SU-DHL-6 (cell line): ENCODE measurements around the gene GRID1.
A peak's percentile ranks its signal among the peaks of the same experiment; 100 is the strongest.

ENCODE experiments used
- H2AFZ ChIP-seq: fragments of 200-600 bp; sonication (generic); 2 replicates; pipeline ENCODE4 v1.6.1; 2014; ENCODE audit warnings: low read depth, mild to moderate bottlenecking, moderate library complexity, mixed read lengths, antibody characterized with exemption, low read length; ENCODE audit not compliant: severe bottlenecking
- H3F3A ChIP-seq: fragments of 200-600 bp; shearing (Covaris generic); 2 replicates; pipeline ENCODE4 v1.6.0; 2016; ENCODE audit warnings: antibody characterized with exemption, mild to moderate bottlenecking; ENCODE audit not compliant: insufficient read depth
- H3K27ac ChIP-seq: fragments of 200-600 bp; sonication (generic); 2 replicates; pipeline ENCODE4 v1.5.1; 2016; ENCODE audit warnings: low read depth, mild to moderate bottlenecking, low read length, moderate library complexity, mixed read lengths
- H3K27me3 ChIP-seq: fragments of 200-600 bp; sonication (generic), shearing (Covaris generic); 2 replicates; pipeline ENCODE4 v1.6.0; 2014; ENCODE audit warnings: mild to moderate bottlenecking, low read length
- H3K36me3 ChIP-seq: fragments of 200-600 bp; sonication (generic); 2 replicates; pipeline ENCODE4 v1.6.1; 2014; ENCODE audit warnings: mild to moderate bottlenecking, low read length, mixed read lengths
- H3K4me2 ChIP-seq: fragments of 300-600, 200-600 bp; shearing (Covaris generic), sonication (generic); 2 replicates; pipeline ENCODE4 v1.6.0; 2014; ENCODE audit warnings: low read length, low read depth, mild to moderate bottlenecking; ENCODE audit not compliant: poor library complexity, severe bottlenecking
- H3K4me3 ChIP-seq: fragments of 200-600 bp; sonication (generic); 2 replicates; pipeline ENCODE4 v1.5.1; 2014; ENCODE audit warnings: antibody characterized with exemption, low read length, mild to moderate bottlenecking, mixed read lengths; ENCODE audit not compliant: insufficient read depth, poor library complexity, severe bottlenecking
- H3K79me2 ChIP-seq: fragments of 200-600 bp; sonication (generic); 2 replicates; pipeline ENCODE4 v1.6.1; 2014; ENCODE audit warnings: mild to moderate bottlenecking, low read length, moderate library complexity; ENCODE audit not compliant: insufficient read depth
- H3K9ac ChIP-seq: fragments of 200-600 bp; sonication (generic); 2 replicates; pipeline ENCODE4 v1.7.0; 2014; ENCODE audit warnings: mild to moderate bottlenecking, low read length
- H3K9me2 ChIP-seq: fragments of 200-600 bp; sonication (generic); replicated peaks from 2 replicates; pipeline ENCODE4 v1.6.1; 2014; ENCODE audit warnings: low read length; ENCODE audit not compliant: insufficient read depth
- H3K9me3 ChIP-seq: fragments of 200-600 bp; sonication (generic); 2 replicates; pipeline ENCODE4 v1.6.1; 2014; ENCODE audit warnings: low read length, mixed read lengths; ENCODE audit not compliant: insufficient read depth
- H4K20me1 ChIP-seq: fragments of 200-600 bp; sonication (generic); 2 replicates; pipeline ENCODE4 v1.6.1; 2014; ENCODE audit warnings: low read depth, mild to moderate bottlenecking, antibody characterized with exemption, low read length, moderate library complexity, mixed read lengths
- EZH2phosphoT487 ChIP-seq: fragments of 200-600 bp; sonication (generic), shearing (Covaris generic); conservative IDR thresholded peaks from 2 replicates; pipeline ENCODE4 v1.6.1; 2018; ENCODE audit warnings: mild to moderate bottlenecking, antibody characterized with exemption, low read length, moderate library complexity, mixed read lengths
- TF ChIP-seq, protein P1 (sequence below): fragments of 200-600 bp; sonication (generic); IDR thresholded peaks from one replicate; pipeline ENCODE4 v1.5.1; 2017; ENCODE audit warnings: antibody characterized with exemption, mild to moderate bottlenecking, low read length, moderate library complexity; ENCODE audit not compliant: insufficient read depth, poor library complexity, severe bottlenecking

GRID1 gene

DNA sequence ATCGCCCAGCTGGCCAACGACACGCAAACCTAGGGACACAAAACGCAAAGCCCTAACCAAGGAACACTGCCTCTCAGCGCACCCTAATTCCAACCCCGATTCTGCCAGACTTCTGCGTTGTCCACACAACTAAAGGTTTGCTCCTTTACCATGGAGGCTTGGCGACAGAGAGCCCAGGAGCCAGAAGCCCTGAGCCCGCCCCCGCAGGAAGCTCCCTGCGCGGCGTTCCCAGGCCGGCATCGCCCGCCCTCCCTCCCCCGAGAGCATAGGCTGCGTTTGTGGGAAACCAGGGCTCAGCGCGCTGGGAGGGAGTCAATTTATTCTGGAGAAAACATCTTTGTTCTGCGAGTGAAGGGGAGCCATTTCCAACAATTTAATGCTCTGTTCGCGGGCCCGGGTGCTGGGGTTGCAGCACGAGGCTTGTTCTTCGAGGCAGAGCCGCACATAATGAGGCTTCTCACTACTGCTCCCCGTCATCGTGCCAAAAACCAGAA lies 103.9 kb downstream of the GRID1 start:
- Histone ChIP-seq H3K27ac (no peak overlapping the region), H3K4me2 (no peak overlapping the region), H3F3A (no peaks in the 10 kb centered on the region), H3K9ac (no peak overlapping the region), H3K4me3 (no peak overlapping the region), H2AFZ (no peak overlapping the region), H3K79me2 (no peaks in the 10 kb centered on the region), H3K36me3 (no peaks in the 10 kb centered on the region), H3K9me2 (no peaks in the 10 kb centered on the region), H3K27me3 (no peaks in the 10 kb centered on the region), H4K20me1 (no peaks in the 10 kb centered on the region), H3K9me3 (no peaks in the 10 kb centered on the region)
- TF ChIP-seq EZH2phosphoT487 = no peak
- TF ChIP-seq, protein P1, sequence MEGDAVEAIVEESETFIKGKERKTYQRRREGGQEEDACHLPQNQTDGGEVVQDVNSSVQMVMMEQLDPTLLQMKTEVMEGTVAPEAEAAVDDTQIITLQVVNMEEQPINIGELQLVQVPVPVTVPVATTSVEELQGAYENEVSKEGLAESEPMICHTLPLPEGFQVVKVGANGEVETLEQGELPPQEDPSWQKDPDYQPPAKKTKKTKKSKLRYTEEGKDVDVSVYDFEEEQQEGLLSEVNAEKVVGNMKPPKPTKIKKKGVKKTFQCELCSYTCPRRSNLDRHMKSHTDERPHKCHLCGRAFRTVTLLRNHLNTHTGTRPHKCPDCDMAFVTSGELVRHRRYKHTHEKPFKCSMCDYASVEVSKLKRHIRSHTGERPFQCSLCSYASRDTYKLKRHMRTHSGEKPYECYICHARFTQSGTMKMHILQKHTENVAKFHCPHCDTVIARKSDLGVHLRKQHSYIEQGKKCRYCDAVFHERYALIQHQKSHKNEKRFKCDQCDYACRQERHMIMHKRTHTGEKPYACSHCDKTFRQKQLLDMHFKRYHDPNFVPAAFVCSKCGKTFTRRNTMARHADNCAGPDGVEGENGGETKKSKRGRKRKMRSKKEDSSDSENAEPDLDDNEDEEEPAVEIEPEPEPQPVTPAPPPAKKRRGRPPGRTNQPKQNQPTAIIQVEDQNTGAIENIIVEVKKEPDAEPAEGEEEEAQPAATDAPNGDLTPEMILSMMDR = no peak

DNA sequence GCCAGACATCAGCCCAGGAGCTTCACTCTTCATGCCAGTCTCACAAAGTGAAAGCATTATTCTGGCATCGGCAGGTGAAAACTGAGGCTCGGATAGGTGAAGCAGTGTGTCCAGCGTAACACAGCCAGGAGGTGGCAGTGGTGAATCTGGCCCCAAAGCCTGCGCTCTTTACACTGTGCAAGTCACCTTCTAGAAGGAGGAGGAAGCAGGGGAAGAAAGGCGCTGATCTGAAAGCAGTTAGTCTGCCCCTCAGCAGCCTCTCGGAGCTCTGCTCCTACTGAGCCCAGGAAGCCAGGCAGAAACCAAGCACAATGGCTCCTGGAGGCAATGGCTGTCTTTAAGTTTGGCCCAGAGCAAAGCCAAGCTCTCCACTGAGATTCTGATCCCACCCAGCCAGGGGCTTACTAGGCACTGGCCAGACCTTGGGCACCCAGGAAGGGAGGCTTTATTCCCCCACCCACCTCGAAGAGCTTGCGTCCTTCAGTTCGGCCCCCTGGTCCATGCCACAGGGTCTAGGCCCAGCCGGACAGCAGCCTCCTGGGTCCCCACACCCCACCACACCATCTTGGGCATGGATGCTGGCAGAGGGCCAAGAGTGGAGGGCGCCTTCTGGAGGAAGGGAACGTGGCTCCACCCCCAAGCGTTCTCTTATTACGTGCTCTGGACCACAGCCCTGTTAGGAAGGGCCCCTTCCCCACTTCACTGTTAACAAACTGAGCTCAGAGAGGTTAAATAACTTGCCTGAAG lies 104.5 kb downstream of the GRID1 start:
- H3K9me3 ChIP-seq = no peaks in the 10 kb centered on the region
- no peak for TF ChIP-seq EZH2phosphoT487
- TF ChIP-seq, protein P1 = peak; percentile 62
- H3K9me2 ChIP-seq = no peaks in the 10 kb centered on the region
- no peaks in the 10 kb centered on the region for H3K79me2 ChIP-seq
- no peaks in the 10 kb centered on the region for H3K27me3 ChIP-seq
- H3K27ac ChIP-seq = no peak overlapping the region
- H3K9ac ChIP-seq = no peak overlapping the region
- no peak overlapping the region for H2AFZ ChIP-seq
- H3K4me2 ChIP-seq = peak overlapping the region; percentile 14
- H4K20me1 ChIP-seq = no peaks in the 10 kb centered on the region
- no peaks in the 10 kb centered on the region for H3K36me3 ChIP-seq
- no peak overlapping the region for H3K4me3 ChIP-seq
- H3F3A ChIP-seq = no peaks in the 10 kb centered on the region

DNA sequence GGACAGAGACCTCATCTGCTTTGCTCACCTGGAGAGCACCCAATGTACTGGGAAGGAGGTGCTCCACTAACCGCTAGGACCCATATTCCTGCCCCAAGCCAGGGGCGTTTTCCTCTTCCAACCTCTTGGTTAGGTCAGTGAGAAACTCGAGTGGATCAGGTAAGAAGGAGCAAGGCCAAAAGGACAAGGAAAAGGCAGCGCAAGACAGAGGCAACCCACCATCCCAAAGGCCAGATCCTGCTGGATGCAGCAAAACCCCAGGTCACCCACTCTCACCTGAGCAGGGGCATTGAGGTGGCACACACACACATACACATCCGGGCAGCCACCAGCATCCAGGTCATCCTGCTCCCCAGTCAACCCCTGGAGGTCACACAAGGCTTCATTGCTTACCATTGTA lies 105.1 kb downstream of the GRID1 start:
- Histone ChIP-seq H3K4me3 (no peak overlapping the region), H4K20me1 (no peaks in the 10 kb centered on the region), H3K27ac (no peak overlapping the region), H3K9me3 (no peaks in the 10 kb centered on the region), H3K9me2 (no peaks in the 10 kb centered on the region), H3K27me3 (no peaks in the 10 kb centered on the region), H3K4me2 (peak overlapping the region; percentile 14), H3F3A (no peaks in the 10 kb centered on the region), H3K79me2 (no peaks in the 10 kb centered on the region), H3K9ac (no peak overlapping the region), H3K36me3 (no peaks in the 10 kb centered on the region), H2AFZ (no peak overlapping the region)
- TF ChIP-seq EZH2phosphoT487 = no peak
- TF ChIP-seq, protein P1 = no peak
